SH-SY5Y (cell line): ENCODE results near the gene SPAG9.

Experiments used
- GATA2 ChIP-seq: IDR thresholded peaks from 2 replicates; pipeline ENCODE4 v1.6.1; 2011; ENCODE audit warnings: mild to moderate bottlenecking, low read depth, low read length
- GATA3 ChIP-seq: IDR thresholded peaks from 2 replicates; pipeline ENCODE4 v1.6.1; 2011; ENCODE audit warnings: low read depth, mild to moderate bottlenecking, low read length, moderate library complexity

DNA sequence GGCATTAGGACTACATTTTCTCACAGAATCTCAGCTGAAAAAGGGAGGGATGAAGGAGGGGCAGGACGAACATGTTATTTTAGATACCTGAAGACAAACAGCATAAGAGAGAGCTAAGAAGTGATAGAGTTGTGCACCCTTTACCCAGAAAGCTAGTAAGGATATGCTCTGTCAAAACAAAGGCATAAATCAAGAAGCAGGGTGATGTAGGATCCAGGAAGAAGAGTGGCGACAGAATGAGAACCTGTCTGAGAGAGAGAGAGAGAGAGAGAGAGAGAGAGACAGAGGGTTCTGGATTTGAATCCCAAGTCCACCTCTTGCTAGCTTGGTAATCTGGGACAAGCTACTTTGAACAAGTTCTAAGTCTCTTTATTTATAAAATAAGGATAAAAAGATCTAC is 103.4 kb downstream of the SPAG9 start:
- TF ChIP-seq GATA3 (no peak), GATA2 (no peak)
